ENCODE measurements around the gene LRRC17. TPM values are rescaled to one million over a fixed set of nuclear protein-coding genes. Genes with fewer than 3 reads are reported as not detected.

Gene LRRC17
- total RNA-seq, 4 donors from 2014 or later, result 1.1 to 4.5 (median 3.1) TPM

DNA sequence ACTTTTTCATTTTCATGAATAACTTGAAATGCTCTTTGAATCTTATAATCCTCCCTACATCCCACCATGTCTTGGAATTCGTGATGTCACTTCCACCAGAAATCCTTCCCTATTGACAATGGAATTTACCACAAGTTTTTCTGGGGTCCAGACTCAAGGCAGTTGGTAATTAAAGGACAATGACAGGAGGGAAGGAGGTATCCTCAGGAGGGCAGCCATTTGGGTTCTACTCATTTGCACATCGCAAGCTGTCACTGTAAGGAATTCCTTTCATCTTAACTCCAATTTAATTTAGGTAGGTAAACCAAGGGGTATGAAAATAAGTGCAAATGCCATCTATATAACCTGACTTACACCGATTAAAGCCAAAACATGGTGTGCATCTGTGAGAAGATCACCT is 21.9 kb downstream of the LRRC17 start:
- Histone ChIP-seq H3K4me3 (no peak overlapping the region), H3K4me1 (peaks cover 6% of the 10 kb centered on the region), H3K9me3 (no peaks in the 10 kb centered on the region), H3K36me3 (no peaks in the 10 kb centered on the region), H3K27ac (peak overlapping the region; percentile 31), H3K27me3 (no peaks in the 10 kb centered on the region)
- no peak for DNase-seq (ENCODE audit: low spot score in 2 of 2)
- TF ChIP-seq POLR2AphosphoS5 (IDR thresholded peaks at IDR 0.05) (no peak), EP300 (IDR thresholded peaks at IDR 0.05) (no peak), POLR2A (IDR thresholded peaks at IDR 0.05) (no peak)
- TF ChIP-seq, protein P1, sequence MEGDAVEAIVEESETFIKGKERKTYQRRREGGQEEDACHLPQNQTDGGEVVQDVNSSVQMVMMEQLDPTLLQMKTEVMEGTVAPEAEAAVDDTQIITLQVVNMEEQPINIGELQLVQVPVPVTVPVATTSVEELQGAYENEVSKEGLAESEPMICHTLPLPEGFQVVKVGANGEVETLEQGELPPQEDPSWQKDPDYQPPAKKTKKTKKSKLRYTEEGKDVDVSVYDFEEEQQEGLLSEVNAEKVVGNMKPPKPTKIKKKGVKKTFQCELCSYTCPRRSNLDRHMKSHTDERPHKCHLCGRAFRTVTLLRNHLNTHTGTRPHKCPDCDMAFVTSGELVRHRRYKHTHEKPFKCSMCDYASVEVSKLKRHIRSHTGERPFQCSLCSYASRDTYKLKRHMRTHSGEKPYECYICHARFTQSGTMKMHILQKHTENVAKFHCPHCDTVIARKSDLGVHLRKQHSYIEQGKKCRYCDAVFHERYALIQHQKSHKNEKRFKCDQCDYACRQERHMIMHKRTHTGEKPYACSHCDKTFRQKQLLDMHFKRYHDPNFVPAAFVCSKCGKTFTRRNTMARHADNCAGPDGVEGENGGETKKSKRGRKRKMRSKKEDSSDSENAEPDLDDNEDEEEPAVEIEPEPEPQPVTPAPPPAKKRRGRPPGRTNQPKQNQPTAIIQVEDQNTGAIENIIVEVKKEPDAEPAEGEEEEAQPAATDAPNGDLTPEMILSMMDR (IDR thresholded peaks at IDR 0.05), result no peak
- 67% methylated on average over 3 of the region's 3 CpGs for WGBS

DNA sequence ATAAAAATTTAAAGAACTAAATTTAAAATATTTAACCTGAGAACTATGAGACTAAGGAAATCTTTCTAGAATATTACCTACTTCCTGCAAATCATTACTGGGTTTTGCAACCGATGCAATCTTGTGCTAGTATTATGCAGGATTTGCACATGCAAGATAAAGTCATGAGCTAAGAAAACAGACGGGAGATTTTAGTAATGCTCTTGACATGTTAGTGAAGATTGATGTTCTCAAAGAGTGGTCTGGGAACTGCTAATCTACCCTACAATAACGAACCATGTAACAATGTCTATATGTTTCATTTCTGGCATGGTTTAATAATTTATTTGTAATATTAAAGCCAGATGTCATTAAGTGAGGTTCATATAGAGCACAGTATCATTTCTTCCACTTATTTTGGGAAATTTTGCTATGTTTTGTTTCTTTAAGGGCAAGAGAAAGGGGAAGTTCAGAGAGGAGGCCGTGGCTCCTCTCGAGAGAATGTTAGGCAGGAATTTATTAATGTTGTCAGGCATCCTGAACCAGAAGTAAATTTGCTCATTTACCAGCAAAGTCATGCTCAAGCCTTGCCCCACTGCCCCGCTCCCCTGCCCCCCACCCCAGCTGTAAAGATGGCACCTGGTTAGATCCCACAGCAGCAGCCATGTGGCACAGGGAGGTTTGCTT is 22.8 kb downstream of the LRRC17 start:
- WGBS, result 65% methylated on average over 6 of the region's 6 CpGs
- TF ChIP-seq POLR2A (IDR thresholded peaks at IDR 0.05) (no peak), POLR2AphosphoS5 (IDR thresholded peaks at IDR 0.05) (no peak), EP300 (IDR thresholded peaks at IDR 0.05) (no peak)
- TF ChIP-seq, protein P1 (IDR thresholded peaks at IDR 0.05), result no peak
- H3K9me3 ChIP-seq, result no peaks in the 10 kb centered on the region
- H3K27me3 ChIP-seq, result no peaks in the 10 kb centered on the region
- DNase-seq (ENCODE audit: low spot score in 2 of 2), result no peak
- H3K4me3 ChIP-seq, result no peak overlapping the region
- H3K36me3 ChIP-seq, result no peaks in the 10 kb centered on the region
- H3K27ac ChIP-seq, result no peak overlapping the region
- H3K4me1 ChIP-seq, result peaks cover 6% of the 10 kb centered on the region

DNA sequence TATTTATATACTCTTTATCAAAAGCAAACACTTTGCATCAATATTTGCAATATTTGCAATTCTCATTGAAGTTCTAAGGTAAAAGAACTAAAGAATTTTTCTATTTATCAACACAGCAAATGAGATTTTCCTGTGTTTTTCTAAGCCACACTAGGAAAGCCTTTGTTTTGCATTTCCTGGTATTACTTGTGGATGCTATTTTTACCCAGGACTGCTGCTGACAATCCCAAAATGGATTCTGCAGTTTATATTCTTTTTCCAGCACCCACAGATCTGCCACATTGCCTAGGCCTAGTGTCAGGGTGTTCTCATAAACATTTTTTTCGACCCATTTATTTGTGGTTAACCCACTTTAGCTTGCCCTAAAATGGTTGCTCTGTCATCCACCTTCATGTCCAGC is 25.9 kb downstream of the LRRC17 start:
- TF ChIP-seq POLR2AphosphoS5 (IDR thresholded peaks at IDR 0.05) (no peak), POLR2A (IDR thresholded peaks at IDR 0.05) (no peak), EP300 (IDR thresholded peaks at IDR 0.05) (no peak)
- TF ChIP-seq, protein P1 (IDR thresholded peaks at IDR 0.05), result no peak
- H3K36me3 ChIP-seq, result no peaks in the 10 kb centered on the region
- no peak overlapping the region for H3K27ac ChIP-seq
- no peak for DNase-seq (ENCODE audit: low spot score in 2 of 2)
- no peaks in the 10 kb centered on the region for H3K9me3 ChIP-seq
- WGBS, result 63% methylated on average over 1 of the region's 1 CpG
- H3K4me1 ChIP-seq, result peaks cover 3% of the 10 kb centered on the region
- no peaks in the 10 kb centered on the region for H3K27me3 ChIP-seq
- H3K4me3 ChIP-seq, result no peak overlapping the region

DNA sequence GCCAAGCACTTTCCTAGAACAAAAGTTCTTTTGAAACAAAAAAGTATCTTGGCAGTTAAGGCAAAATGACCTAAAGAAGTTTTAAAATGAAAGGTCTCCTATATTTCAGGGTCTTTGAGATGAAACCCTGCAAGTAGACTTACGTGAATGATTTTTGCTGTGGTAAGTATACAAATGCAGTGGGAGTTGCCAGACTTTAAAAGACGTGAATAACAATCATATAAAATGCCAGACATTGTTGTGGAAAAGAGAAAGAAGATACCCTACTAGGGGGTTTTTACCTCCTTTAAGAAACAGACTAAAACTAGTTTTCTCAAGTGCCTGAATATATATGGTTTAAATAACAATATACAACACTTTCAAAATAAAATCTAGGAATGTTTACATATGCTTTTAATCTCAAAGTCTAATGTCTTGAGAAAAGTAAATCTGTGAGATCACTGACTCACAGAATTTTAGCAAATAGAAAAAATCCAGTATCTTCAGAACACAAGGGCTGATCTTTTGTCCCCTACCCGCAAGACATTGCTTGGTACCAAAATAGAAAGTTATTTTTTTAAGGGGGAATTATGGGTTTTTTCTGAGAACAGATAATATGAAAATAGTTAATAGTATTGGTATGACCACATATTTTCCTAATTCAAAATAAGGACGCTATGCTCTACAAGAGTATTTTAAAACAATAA is 29.5 kb downstream of the LRRC17 start:
- H3K4me1 ChIP-seq, result peaks cover 3% of the 10 kb centered on the region
- DNase-seq (ENCODE audit: low spot score in 2 of 2), result no peak
- 56% methylated on average over 4 of the region's 4 CpGs for WGBS
- peak overlapping the region; percentile 40 for H3K27ac ChIP-seq
- H3K9me3 ChIP-seq, result no peaks in the 10 kb centered on the region
- no peaks in the 10 kb centered on the region for H3K27me3 ChIP-seq
- no peaks in the 10 kb centered on the region for H3K36me3 ChIP-seq
- no peak overlapping the region for H3K4me3 ChIP-seq
- TF ChIP-seq POLR2A (IDR thresholded peaks at IDR 0.05), result no peak
- no peak for TF ChIP-seq POLR2AphosphoS5 (IDR thresholded peaks at IDR 0.05)
- TF ChIP-seq, protein P1 (IDR thresholded peaks at IDR 0.05), result no peak
- TF ChIP-seq EP300 (IDR thresholded peaks at IDR 0.05), result no peak

DNA sequence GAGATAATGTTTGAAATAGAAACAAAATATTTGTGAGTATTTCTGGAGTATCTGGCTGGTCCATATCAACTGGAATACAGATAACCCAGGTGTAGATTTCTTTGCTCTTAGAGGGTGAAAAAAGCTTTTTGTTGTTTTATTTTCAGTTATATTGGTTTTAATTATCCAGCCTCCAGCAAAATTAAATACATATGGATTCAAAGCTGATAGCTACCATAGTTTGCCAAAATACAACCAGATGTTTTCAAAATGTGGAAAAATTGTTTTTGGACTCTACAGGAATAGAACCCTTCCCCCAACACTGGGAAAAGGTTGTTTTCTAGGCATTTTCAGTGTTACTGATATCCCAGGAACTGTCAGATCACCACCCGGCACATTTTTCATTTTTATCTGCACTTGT is 30.1 kb downstream of the LRRC17 start:
- Histone ChIP-seq H3K27ac (no peak overlapping the region), H3K27me3 (no peaks in the 10 kb centered on the region), H3K36me3 (no peaks in the 10 kb centered on the region), H3K4me3 (no peak overlapping the region), H3K9me3 (no peaks in the 10 kb centered on the region), H3K4me1 (peaks cover 3% of the 10 kb centered on the region)
- TF ChIP-seq EP300 (IDR thresholded peaks at IDR 0.05), result no peak
- TF ChIP-seq POLR2AphosphoS5 (IDR thresholded peaks at IDR 0.05), result no peak
- TF ChIP-seq POLR2A (IDR thresholded peaks at IDR 0.05), result no peak
- TF ChIP-seq, protein P1 (IDR thresholded peaks at IDR 0.05), result no peak
- 54% methylated on average over 1 of the region's 1 CpG for WGBS
- DNase-seq (ENCODE audit: low spot score in 2 of 2), result no peak

Measured in suprapubic skin (tissue), 4 donors.